Body of pancreas (tissue), 4 donors: Measurements from ENCODE around the gene USPL1.

ENCODE experiments used
- CTCF ChIP-seq, 7 experiments: fragments of 450-650 bp in 4 of 7; fragments of 200-600 bp in 3 of 7; sonication (generic) in 3 of 7; IDR thresholded peaks; one replicate each; pipeline ENCODE4 v1.5.1; 2016 to 2019; ENCODE audit warnings: antibody characterized with exemption in 7 of 7
- POLR2A ChIP-seq, 3 donors: fragments of 450-650 bp; IDR thresholded peaks; one replicate each; pipeline ENCODE4 v1.6.1; 2016; ENCODE audit warnings: antibody characterized with exemption in 3 of 3, mild to moderate bottlenecking in 2 of 3

DNA sequence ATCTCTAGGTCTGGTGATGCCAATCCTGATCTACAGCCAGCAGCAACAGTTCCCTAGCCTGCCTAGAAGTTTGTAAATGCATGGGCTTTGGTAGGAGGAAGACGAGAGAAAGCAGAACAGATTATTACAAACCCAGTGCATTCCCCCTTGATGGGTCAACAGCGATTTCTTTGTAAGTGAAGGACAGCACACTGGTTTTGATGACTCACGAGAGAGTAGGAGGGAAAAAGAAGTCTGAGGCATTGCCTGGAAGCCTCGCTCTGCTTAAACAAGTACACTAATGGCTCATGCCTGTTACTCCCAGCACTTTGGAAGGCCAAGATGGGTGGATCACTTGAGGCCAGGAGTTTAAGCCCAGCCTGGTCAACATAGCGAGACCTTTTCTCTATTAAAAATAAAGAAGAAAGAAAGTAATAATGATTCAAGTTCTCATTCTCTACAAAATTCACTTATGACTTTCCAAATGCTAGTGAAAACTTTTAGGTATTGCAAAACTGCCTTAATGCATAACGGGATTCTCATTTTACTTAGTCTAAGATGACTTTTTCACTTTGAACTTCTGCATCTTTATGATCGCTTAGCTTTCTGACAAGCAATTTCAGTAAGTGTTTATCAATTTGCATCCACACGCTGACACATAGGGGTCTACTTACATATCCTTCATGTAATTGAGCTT is 47.7 kb upstream of the USPL1 start:
- TF ChIP-seq CTCF (IDR thresholded peaks at IDR 0.05): no peak
- TF ChIP-seq POLR2A (IDR thresholded peaks at IDR 0.05): no peak
